ENCODE results near the gene TBL3. TPM values are rescaled to one million over a fixed set of nuclear protein-coding genes. Genes with fewer than 3 reads are reported as not detected.

TBL3 gene
- total RNA-seq, 1 experiment from 2014 or later = 73.4 TPM

DNA sequence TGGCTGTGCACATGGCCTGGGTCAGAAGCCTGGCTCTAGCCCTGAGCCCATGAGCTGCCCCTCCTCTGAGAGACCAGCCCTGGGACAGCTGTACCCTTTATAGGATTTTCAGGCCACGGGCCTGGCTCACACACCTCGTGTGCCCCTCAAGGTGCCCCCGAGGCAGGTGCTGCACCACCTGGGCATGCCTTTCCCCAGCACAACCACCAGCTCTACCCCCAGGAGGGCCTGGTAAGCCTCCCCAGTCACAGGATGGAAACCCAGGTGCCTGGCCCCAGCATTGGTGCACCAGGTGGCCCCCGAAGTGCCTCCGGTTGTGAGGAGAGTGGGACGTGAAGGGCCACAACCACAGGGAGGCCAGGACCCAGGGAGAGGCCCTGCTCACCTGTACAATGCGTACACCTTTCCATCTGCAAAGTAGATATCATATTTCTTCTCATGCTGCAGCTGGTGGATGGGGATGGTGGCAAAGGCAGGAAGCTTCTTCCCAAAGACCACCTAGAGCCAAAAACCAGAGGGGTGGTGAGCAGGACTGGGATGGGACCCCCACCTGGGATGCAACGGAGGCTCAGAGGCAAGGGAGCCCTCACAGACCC lies 31.5 kb downstream of the TBL3 start:
- DNase-seq (ENCODE audit: low spot score) = no peak
- no peak overlapping the region for H3K27ac Mint-ChIP-seq
- H3K9me3 Mint-ChIP-seq = no peaks in the 10 kb centered on the region
- peaks cover 29% of the 10 kb centered on the region for H3K4me1 Mint-ChIP-seq
- H3K36me3 Mint-ChIP-seq = peaks cover 14% of the 10 kb centered on the region
- ChIA-PET POLR2A (interaction anchor here (0.6 to 3.0 kb wide), 4 partner anchors 11 to 148 kb away, joined by 3 to 13 read pairs (median 6); partner anchors contain the start of gene RPS2), CTCF (interaction anchor here (0.7 to 3.9 kb wide), 39 partner anchors 10 to 528 kb away, joined by 3 to 82 read pairs (median 8); partner anchors contain the start of genes CASKIN1, CEMP1, GFER and NHERF2)
- no peak for TF ChIP-seq PRRX2 (CRISPR knock-in tag; IDR thresholded peaks at IDR 0.05)
- TF ChIP-seq, protein P1, sequence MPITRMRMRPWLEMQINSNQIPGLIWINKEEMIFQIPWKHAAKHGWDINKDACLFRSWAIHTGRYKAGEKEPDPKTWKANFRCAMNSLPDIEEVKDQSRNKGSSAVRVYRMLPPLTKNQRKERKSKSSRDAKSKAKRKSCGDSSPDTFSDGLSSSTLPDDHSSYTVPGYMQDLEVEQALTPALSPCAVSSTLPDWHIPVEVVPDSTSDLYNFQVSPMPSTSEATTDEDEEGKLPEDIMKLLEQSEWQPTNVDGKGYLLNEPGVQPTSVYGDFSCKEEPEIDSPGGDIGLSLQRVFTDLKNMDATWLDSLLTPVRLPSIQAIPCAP (CRISPR knock-in tag; IDR thresholded peaks at IDR 0.05) = no peak
- TF ChIP-seq, protein P2, sequence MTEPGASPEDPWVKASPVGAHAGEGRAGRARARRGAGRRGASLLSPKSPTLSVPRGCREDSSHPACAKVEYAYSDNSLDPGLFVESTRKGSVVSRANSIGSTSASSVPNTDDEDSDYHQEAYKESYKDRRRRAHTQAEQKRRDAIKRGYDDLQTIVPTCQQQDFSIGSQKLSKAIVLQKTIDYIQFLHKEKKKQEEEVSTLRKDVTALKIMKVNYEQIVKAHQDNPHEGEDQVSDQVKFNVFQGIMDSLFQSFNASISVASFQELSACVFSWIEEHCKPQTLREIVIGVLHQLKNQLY (CRISPR knock-in tag; IDR thresholded peaks at IDR 0.05) = no peak
- TF ChIP-seq CREM (CRISPR knock-in tag; IDR thresholded peaks at IDR 0.05) = no peak
- TF ChIP-seq GRHL2 (CRISPR knock-in tag; IDR thresholded peaks at IDR 0.05; ENCODE audit: insufficient replicate concordance, severe bottlenecking) = no peak
- TF ChIP-seq, protein P3, sequence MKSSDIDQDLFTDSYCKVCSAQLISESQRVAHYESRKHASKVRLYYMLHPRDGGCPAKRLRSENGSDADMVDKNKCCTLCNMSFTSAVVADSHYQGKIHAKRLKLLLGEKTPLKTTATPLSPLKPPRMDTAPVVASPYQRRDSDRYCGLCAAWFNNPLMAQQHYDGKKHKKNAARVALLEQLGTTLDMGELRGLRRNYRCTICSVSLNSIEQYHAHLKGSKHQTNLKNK (CRISPR knock-in tag; IDR thresholded peaks at IDR 0.05) = no peak
- TF ChIP-seq, protein P4, sequence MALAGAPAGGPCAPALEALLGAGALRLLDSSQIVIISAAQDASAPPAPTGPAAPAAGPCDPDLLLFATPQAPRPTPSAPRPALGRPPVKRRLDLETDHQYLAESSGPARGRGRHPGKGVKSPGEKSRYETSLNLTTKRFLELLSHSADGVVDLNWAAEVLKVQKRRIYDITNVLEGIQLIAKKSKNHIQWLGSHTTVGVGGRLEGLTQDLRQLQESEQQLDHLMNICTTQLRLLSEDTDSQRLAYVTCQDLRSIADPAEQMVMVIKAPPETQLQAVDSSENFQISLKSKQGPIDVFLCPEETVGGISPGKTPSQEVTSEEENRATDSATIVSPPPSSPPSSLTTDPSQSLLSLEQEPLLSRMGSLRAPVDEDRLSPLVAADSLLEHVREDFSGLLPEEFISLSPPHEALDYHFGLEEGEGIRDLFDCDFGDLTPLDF (CRISPR knock-in tag; IDR thresholded peaks at IDR 0.05) = no peak
- TF ChIP-seq, protein P5, sequence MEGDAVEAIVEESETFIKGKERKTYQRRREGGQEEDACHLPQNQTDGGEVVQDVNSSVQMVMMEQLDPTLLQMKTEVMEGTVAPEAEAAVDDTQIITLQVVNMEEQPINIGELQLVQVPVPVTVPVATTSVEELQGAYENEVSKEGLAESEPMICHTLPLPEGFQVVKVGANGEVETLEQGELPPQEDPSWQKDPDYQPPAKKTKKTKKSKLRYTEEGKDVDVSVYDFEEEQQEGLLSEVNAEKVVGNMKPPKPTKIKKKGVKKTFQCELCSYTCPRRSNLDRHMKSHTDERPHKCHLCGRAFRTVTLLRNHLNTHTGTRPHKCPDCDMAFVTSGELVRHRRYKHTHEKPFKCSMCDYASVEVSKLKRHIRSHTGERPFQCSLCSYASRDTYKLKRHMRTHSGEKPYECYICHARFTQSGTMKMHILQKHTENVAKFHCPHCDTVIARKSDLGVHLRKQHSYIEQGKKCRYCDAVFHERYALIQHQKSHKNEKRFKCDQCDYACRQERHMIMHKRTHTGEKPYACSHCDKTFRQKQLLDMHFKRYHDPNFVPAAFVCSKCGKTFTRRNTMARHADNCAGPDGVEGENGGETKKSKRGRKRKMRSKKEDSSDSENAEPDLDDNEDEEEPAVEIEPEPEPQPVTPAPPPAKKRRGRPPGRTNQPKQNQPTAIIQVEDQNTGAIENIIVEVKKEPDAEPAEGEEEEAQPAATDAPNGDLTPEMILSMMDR (IDR thresholded peaks at IDR 0.05) = no peak
- TF ChIP-seq ELF4 (CRISPR knock-in tag; IDR thresholded peaks at IDR 0.05; ENCODE audit: low read depth) = no peak
- TF ChIP-seq, protein P6, sequence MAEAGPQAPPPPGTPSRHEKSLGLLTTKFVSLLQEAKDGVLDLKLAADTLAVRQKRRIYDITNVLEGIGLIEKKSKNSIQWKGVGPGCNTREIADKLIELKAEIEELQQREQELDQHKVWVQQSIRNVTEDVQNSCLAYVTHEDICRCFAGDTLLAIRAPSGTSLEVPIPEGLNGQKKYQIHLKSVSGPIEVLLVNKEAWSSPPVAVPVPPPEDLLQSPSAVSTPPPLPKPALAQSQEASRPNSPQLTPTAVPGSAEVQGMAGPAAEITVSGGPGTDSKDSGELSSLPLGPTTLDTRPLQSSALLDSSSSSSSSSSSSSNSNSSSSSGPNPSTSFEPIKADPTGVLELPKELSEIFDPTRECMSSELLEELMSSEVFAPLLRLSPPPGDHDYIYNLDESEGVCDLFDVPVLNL (CRISPR knock-in tag; IDR thresholded peaks at IDR 0.05; ENCODE audit: borderline replicate concordance, low read depth) = no peak
- TF ChIP-seq FOXK1 (CRISPR knock-in tag; IDR thresholded peaks at IDR 0.05) = no peak
- TF ChIP-seq ZNF396 (CRISPR knock-in tag; IDR thresholded peaks at IDR 0.05; ENCODE audit: borderline replicate concordance) = no peak
- TF ChIP-seq, protein P7, sequence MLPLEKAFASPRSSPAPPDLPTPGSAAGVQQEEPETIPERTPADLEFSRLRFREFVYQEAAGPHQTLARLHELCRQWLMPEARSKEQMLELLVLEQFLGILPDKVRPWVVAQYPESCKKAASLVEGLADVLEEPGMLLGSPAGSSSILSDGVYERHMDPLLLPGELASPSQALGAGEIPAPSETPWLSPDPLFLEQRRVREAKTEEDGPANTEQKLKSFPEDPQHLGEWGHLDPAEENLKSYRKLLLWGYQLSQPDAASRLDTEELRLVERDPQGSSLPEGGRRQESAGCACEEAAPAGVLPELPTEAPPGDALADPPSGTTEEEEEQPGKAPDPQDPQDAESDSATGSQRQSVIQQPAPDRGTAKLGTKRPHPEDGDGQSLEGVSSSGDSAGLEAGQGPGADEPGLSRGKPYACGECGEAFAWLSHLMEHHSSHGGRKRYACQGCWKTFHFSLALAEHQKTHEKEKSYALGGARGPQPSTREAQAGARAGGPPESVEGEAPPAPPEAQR (CRISPR knock-in tag; IDR thresholded peaks at IDR 0.05) = no peak
- no peak for TF ChIP-seq RELA (CRISPR knock-in tag; IDR thresholded peaks at IDR 0.05; ENCODE audit: borderline replicate concordance)
- TF ChIP-seq, protein P8, sequence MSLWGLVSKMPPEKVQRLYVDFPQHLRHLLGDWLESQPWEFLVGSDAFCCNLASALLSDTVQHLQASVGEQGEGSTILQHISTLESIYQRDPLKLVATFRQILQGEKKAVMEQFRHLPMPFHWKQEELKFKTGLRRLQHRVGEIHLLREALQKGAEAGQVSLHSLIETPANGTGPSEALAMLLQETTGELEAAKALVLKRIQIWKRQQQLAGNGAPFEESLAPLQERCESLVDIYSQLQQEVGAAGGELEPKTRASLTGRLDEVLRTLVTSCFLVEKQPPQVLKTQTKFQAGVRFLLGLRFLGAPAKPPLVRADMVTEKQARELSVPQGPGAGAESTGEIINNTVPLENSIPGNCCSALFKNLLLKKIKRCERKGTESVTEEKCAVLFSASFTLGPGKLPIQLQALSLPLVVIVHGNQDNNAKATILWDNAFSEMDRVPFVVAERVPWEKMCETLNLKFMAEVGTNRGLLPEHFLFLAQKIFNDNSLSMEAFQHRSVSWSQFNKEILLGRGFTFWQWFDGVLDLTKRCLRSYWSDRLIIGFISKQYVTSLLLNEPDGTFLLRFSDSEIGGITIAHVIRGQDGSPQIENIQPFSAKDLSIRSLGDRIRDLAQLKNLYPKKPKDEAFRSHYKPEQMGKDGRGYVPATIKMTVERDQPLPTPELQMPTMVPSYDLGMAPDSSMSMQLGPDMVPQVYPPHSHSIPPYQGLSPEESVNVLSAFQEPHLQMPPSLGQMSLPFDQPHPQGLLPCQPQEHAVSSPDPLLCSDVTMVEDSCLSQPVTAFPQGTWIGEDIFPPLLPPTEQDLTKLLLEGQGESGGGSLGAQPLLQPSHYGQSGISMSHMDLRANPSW (CRISPR knock-in tag; conservative IDR thresholded peaks at IDR 0.05; ENCODE audit: low read depth) = no peak
- TF ChIP-seq EMX1 (CRISPR knock-in tag; IDR thresholded peaks at IDR 0.05) = no peak
- no peak for TF ChIP-seq ZNF219 (CRISPR knock-in tag; IDR thresholded peaks at IDR 0.05; ENCODE audit: borderline replicate concordance)
- TF ChIP-seq KAT7 (CRISPR knock-in tag; IDR thresholded peaks at IDR 0.05; ENCODE audit: borderline replicate concordance) = no peak
- TF ChIP-seq ZNF423 (CRISPR knock-in tag; IDR thresholded peaks at IDR 0.05) = no peak
- TF ChIP-seq, protein P9, sequence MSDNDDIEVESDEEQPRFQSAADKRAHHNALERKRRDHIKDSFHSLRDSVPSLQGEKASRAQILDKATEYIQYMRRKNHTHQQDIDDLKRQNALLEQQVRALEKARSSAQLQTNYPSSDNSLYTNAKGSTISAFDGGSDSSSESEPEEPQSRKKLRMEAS (CRISPR knock-in tag; IDR thresholded peaks at IDR 0.05) = no peak
- no peak for ATAC-seq
- no peak overlapping the region for H3K4me3 Mint-ChIP-seq
- no peaks in the 10 kb centered on the region for H3K27me3 Mint-ChIP-seq (ENCODE audit: low read depth)
